Stimulated activated CD8-positive, alpha-beta memory T cell treated with anti-CD3 and anti-CD28 coated beads, Interleukin-7, amount 100 ng/mL, for 48 hours (primary cell): ENCODE measurements around the gene TOM1L2.

Experiments
- DNase-seq, 2 donors: peaks; one replicate each; pipeline ENCODE4 v3.0.0-alpha.2; 2020; ENCODE audit warnings: low read depth in 1 of 2; ENCODE audit errors: extremely low read depth in 1 of 2

Gene TOM1L2

GRCh38 chr17:17851103-17852002, 120.8 kb downstream of the TOM1L2 start:
- no peak for DNase-seq

- peak; percentile 58 to 81 for DNase-seq
These were observed 122.3 kb downstream of the TOM1L2 start for GRCh38 chr17:17849845-17850373.

GRCh38 chr17:17849147-17849820, 122.9 kb downstream of the TOM1L2 start:
- peak; percentile 71 to 95 for DNase-seq

GRCh38 chr17:17848311-17849082, 123.7 kb downstream of the TOM1L2 start:
- DNase-seq = no peak

GRCh38 chr17:17847726-17848125, 124.5 kb downstream of the TOM1L2 start:
- DNase-seq = no peak

GRCh38 chr17:17847118-17847689, 125.0 kb downstream of the TOM1L2 start:
- DNase-seq = no peak

- DNase-seq = no peak
These were observed 125.6 kb downstream of the TOM1L2 start for GRCh38 chr17:17846645-17847044.

- DNase-seq = no peak
These were observed 126.2 kb downstream of the TOM1L2 start for GRCh38 chr17:17846003-17846402.

GRCh38 chr17:17845046-17845775, 127.0 kb downstream of the TOM1L2 start:
- no peak for DNase-seq

GRCh38 chr17:17844500-17844899, 127.7 kb downstream of the TOM1L2 start:
- DNase-seq = no peak

GRCh38 chr17:17844079-17844478, 128.1 kb downstream of the TOM1L2 start:
- no peak for DNase-seq

GRCh38 chr17:17843096-17843495, 129.1 kb downstream of the TOM1L2 start:
- DNase-seq = no peak

- no peak for DNase-seq
These were observed 129.9 kb downstream of the TOM1L2 start for GRCh38 chr17:17842111-17842876.

- no peak for DNase-seq
These were observed 130.6 kb downstream of the TOM1L2 start for GRCh38 chr17:17841601-17842025.

- DNase-seq = no peak
These were observed 131.2 kb downstream of the TOM1L2 start for GRCh38 chr17:17840751-17841591.

GRCh38 chr17:17839791-17840707, 132.2 kb downstream of the TOM1L2 start:
- peak; percentile 69 to 70 for DNase-seq
